ENCODE results near the gene CCNT2.

GRCh38 chr2:134883552-134884293 is 34.9 kb upstream of the CCNT2 start:
- no peak for TF ChIP-seq CTCF (IDR thresholded peaks at IDR 0.05 in 2 of 3, conservative IDR thresholded peaks at IDR 0.05 in 1 of 3; ENCODE audit: borderline replicate concordance in 1 of 3, insufficient read depth in 1 of 3, low read depth in 2 of 3, low read length in 2 of 3)
- no peak for TF ChIP-seq JUND (IDR thresholded peaks at IDR 0.05)
- no peak for TF ChIP-seq MAX (IDR thresholded peaks at IDR 0.05)
- TF ChIP-seq EZH2phosphoT487 (IDR thresholded peaks at IDR 0.05; ENCODE audit: borderline replicate concordance) = no peak
- no peak for TF ChIP-seq EGR1 (IDR thresholded peaks at IDR 0.05; ENCODE audit: low read depth)
- no peak for TF ChIP-seq POLR2AphosphoS5 (IDR thresholded peaks at IDR 0.05; ENCODE audit: low read depth, low read length)
- TF ChIP-seq ZFX (IDR thresholded peaks at IDR 0.05) = no peak
- no peak for TF ChIP-seq POLR2A (IDR thresholded peaks at IDR 0.05; ENCODE audit: borderline replicate concordance, extremely low read depth, insufficient read depth, insufficient read length)
- TF ChIP-seq SP1 (IDR thresholded peaks at IDR 0.05; ENCODE audit: low read depth) = no peak
